ENCODE measurements around the gene PBX3. TPM values are rescaled to one million over a fixed set of nuclear protein-coding genes. Genes with fewer than 3 reads are reported as not detected.

Gene PBX3
- total RNA-seq: 10 to 100 TPM; 19.3 to 41.3 (median 25.1) TPM

GRCh38 chr9:125747053-125747764 is at the start of gene PBX3:
PBX3 (plus strand) TSS chr9:125747373.
- DNase-seq (ENCODE audit: low spot score) (no peak), ATAC-seq (ENCODE audit: low FRiP score) (peak; percentile 5)
- no peak for TF ChIP-seq CTCF (IDR thresholded peaks at IDR 0.05)

GRCh38 chr9:125699870-125700269 is 47.3 kb upstream of the PBX3 start:
- no peak for TF ChIP-seq CTCF (IDR thresholded peaks at IDR 0.05)
- no peak for DNase-seq (ENCODE audit: low spot score)
- no peak for ATAC-seq (ENCODE audit: low FRiP score)

- no peak for DNase-seq (ENCODE audit: low spot score)
- ATAC-seq (ENCODE audit: low FRiP score): no peak
- TF ChIP-seq CTCF (IDR thresholded peaks at IDR 0.05): no peak
Measured at GRCh38 chr9:125700791-125701190, 46.4 kb upstream of the PBX3 start.

- no peak for TF ChIP-seq CTCF (IDR thresholded peaks at IDR 0.05)
- DNase-seq (ENCODE audit: low spot score) (no peak), ATAC-seq (ENCODE audit: low FRiP score) (no peak)
Measured at GRCh38 chr9:125701351-125701750, 45.8 kb upstream of the PBX3 start.

- no peak for TF ChIP-seq CTCF (IDR thresholded peaks at IDR 0.05)
Measured at GRCh38 chr9:125703662-125704061, 43.5 kb upstream of the PBX3 start.

GRCh38 chr9:125705893-125706292 is 41.3 kb upstream of the PBX3 start:
- TF ChIP-seq CTCF (IDR thresholded peaks at IDR 0.05): no peak
- DNase-seq (ENCODE audit: low spot score) (no peak), ATAC-seq (ENCODE audit: low FRiP score) (no peak)

More at GRCh38 chr9:125703662-125704061, 43.5 kb upstream of the PBX3 start:
- no peak for ATAC-seq (ENCODE audit: low FRiP score)
- no peak for DNase-seq (ENCODE audit: low spot score)

All from omental fat pad (tissue), 4 donors.